GM18907 (cell line): ENCODE data around the gene HBB.
"Not testable (repeated sequence)": the region's sequence is repeated elsewhere in the genome, so short reads cannot be mapped to it uniquely, and the experiment has no call there.

ENCODE experiments used
- ATAC-seq: cut with Tn5 transposase; IDR thresholded peaks from one replicate; pipeline ENCODE4 v1.9.1; 2021; ENCODE audit warnings: mild to moderate bottlenecking, moderate library complexity; ENCODE audit not compliant: unreplicated experiment

Gene HBB

DNA sequence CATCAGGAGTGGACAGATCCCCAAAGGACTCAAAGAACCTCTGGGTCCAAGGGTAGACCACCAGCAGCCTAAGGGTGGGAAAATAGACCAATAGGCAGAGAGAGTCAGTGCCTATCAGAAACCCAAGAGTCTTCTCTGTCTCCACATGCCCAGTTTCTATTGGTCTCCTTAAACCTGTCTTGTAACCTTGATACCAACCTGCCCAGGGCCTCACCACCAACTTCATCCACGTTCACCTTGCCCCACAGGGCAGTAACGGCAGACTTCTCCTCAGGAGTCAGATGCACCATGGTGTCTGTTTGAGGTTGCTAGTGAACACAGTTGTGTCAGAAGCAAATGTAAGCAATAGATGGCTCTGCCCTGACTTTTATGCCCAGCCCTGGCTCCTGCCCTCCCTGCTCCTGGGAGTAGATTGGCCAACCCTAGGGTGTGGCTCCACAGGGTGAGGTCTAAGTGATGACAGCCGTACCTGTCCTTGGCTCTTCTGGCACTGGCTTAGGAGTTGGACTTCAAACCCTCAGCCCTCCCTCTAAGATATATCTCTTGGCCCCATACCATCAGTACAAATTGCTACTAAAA is at the start of gene HBB:
Gene HBB (minus strand): TSS at position 340 of the 579 bp plus-strand sequence. CDS start 50 bp downstream, at position 290.
- ATAC-seq: no peak

- no peak for ATAC-seq
Observed at GRCh38 chr11:5275369-5276110, 48.7 kb upstream of the HBB start.

- ATAC-seq: no peak
Observed at GRCh38 chr11:5274395-5274794, 47.5 kb upstream of the HBB start.

- ATAC-seq: no peak
Observed at GRCh38 chr11:5272395-5273017, 45.6 kb upstream of the HBB start.

GRCh38 chr11:5269715-5270147 is 42.9 kb upstream of the HBB start, which contains the start of gene HBE1:
HBE1 (minus strand) TSS chr11:5269945; CDS start chr11:5269890, 55 bp downstream.
- ATAC-seq: no peak

DNA sequence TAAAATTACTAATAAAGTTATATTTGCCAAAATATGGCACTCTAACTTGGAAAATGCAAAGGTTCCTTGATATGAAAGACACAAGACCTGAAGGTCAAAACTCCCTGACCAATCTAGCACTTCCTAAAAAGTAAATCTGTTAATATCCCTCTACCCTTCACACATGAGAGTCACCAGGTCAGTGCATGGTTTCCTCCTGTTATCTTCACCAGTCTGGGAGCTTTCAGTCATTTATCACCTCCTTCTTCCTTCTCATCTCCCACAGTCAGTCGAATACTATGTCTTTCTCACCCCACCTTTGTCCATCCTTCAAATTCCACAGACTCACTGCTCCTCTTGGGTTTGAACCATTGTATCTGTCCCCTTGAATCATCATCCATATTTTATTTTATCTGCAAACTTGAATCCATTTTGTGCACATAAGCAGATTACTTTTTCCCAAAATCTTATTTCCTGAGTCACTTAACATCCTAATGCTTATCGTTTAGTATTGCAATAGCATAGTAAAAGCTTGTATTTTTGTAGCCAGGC is 40.2 kb upstream of the HBB start:
- no peak for ATAC-seq

- no peak for ATAC-seq
Observed at GRCh38 chr11:5266609-5267008, 39.7 kb upstream of the HBB start.

DNA sequence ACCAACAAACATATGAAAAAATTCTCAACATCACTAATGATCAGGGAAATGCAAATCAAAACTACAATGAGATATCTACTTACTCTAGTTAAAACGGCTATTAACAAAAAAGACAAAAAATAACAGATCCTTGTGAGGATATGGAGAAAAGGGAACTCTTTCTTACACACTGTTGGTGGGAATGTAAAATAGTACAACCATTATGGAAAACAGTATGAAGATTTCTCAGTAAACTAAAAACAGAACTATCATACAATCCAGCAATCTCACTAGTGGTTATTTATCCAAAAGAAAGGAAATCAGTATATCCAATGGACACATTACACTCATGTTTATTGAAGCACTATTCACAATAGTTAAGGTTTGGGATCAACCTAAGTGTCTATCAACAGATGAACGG is 39.0 kb upstream of the HBB start:
- ATAC-seq: no peak

- no peak for ATAC-seq
Observed at GRCh38 chr11:5258543-5259262, 31.8 kb upstream of the HBB start.

GRCh38 chr11:5257296-5257695 is 30.4 kb upstream of the HBB start:
- no peak for ATAC-seq

- ATAC-seq: not testable (repeated sequence)
Observed at GRCh38 chr11:5254646-5255413, 28.0 kb upstream of the HBB start, which contains the start of gene HBG2. HBG2 (minus strand) TSS chr11:5254781; CDS start chr11:5254728, 53 bp downstream.

GRCh38 chr11:5254023-5254422 is 27.2 kb upstream of the HBB start:
- ATAC-seq: not testable (repeated sequence)

GRCh38 chr11:5253440-5253839 is 26.6 kb upstream of the HBB start:
- ATAC-seq: not testable (repeated sequence)

DNA sequence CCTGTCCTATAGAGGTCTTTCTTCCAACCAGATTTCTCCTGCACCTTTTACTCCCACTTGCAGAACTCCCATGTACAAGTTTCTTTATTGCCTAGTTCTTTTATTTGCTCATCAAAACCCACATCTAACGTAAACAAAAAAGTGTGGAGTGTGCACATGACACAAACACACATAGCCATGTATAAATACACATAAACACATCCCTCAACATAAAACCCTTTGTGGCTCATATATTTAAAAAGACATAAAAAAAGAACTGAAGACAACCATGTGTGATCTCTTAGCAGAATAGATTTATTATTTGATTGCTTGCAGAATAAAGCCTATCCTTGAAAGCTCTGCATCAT is 26.0 kb upstream of the HBB start:
- ATAC-seq: no peak

DNA sequence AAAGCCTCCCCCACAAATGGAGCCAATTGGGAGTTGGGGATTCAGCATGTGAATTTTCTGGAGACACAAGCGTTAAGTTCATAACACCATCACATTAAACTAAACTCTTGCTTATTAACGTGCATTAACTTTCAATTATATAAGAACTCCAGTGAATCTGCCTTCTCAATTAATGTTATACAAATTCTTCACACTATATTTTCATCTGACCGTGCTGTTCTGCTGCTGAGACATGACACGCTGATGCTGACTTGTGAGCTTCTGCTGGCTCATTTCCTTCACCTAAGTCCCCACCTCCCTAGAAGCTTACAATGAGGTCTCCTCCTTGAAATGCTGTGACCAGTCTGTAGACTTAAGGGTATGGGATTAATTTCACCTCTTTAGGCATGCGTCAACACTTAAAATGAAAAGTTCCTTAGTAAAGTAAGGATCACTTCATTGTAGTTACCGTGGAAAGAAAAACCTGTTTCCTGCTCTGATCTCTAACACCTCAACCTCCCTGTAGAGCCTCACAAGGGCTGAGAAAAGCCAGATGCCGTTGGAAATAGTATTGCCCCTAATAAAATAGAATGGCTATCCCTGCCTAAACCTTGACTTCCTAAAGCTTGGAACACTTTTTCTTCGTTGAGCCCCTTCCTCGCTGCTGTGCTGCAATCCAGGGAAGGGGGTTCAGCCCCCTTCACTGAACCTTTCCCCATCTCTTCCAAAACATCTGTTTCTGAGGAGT is 25.5 kb upstream of the HBB start:
- no peak for ATAC-seq

- ATAC-seq: no peak
Observed at GRCh38 chr11:5251746-5252145, 24.9 kb upstream of the HBB start.

DNA sequence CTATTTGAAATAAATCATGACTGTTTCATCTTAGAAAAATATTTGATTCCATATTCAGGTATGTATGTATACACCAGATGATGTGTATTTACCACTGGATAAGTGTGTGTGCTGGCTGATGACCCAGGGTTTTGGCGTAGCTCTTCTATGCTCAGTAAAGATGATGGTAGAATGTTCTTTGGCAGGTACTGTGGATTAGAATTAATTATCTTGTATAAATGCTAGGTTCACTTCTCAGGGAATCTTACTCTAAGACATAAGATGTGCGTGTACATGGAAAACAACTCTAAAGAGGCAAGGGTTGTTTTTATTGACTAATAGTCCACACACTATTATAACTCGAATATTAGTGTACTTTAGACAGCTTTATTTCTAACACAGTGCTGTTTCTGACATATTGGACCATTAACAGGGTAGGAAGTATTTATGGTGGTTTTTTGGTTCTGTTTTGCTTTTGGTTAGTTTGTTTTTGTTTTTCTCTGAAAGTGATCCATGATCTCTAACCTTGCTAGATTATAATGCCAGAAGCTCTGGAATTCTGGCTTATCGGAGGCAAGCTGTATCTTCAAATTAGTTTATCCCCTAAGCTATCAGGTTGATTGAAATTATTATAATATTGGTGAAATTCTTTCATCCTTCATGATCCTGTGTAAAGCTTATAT is 23.8 kb upstream of the HBB start:
- no peak for ATAC-seq

- ATAC-seq: not testable (repeated sequence)
Observed at GRCh38 chr11:5249807-5250396, 23.0 kb upstream of the HBB start, which contains the start of gene HBG1. HBG1 (minus strand) TSS chr11:5249857; CDS start chr11:5249804, 53 bp downstream.

GRCh38 chr11:5248498-5248897 is 21.6 kb upstream of the HBB start:
- ATAC-seq: not testable (repeated sequence)
